Measurements from ENCODE around the gene KDM8. TPM values are rescaled to one million over a fixed set of nuclear protein-coding genes. Genes with fewer than 3 reads are reported as not detected.
A peak's percentile ranks its signal among the peaks of the same experiment; 100 is the strongest.

Gene KDM8
- total RNA-seq, 1 experiment from 2014 or later: 7.9 TPM

- peaks cover 4% of the 10 kb centered on the region for H3K36me3 ChIP-seq (ENCODE audit: control insufficient read depth, insufficient read depth, low read length)
- in situ Hi-C loops (cut with HindIII; ENCODE audit: low pct_unique_long_range_greater_than_20kb, low sequenced_read_pairs): no loop called here
- no peaks in the 10 kb centered on the region for H3K9me3 ChIP-seq (ENCODE audit: control insufficient read depth, insufficient read depth, low read depth, low read length)
- ChIA-PET CTCF (interaction anchor here (0.6 to 2.3 kb wide), 4 partner anchors 82 to 133 kb away, joined by 3 to 25 read pairs (median 8); no protein-coding TSS in a partner anchor), POLR2A (no interaction called here)
- no peak for DNase-seq (ENCODE audit: low read depth, low spot score)
- no peaks in the 10 kb centered on the region for H3K4me1 ChIP-seq (ENCODE audit: control insufficient read depth, insufficient read depth, low read length)
- intact Hi-C loops (cut with micrococcal nuclease; ENCODE audit: unreplicated experiment): loop anchor here (1.0 to 5.0 kb wide), 2 partner anchors 133 to 222 kb away; no protein-coding TSS in a partner anchor
- H3K27ac ChIP-seq (ENCODE audit: low read length): no peak overlapping the region
- peak; percentile 90 for ATAC-seq
- BruUV-seq (replicated peaks): no TSS peak
- H3K27me3 ChIP-seq (ENCODE audit: control insufficient read depth, insufficient read depth, low read length): no peaks in the 10 kb centered on the region
- TF ChIP-seq REST (IDR thresholded peaks at IDR 0.05; ENCODE audit: insufficient read depth in 1 of 2, low read depth in 2 of 2, low read length in 1 of 2) (no peak), CTCF (IDR thresholded peaks at IDR 0.05) (peak; percentile 94), POLR2AphosphoS5 (IDR thresholded peaks at IDR 0.05; ENCODE audit: low read depth, low read length) (no peak), SIN3A (IDR thresholded peaks at IDR 0.05; ENCODE audit: borderline replicate concordance, insufficient read depth, low read depth, low read length) (no peak), TCF7L2 (IDR thresholded peaks at IDR 0.05; ENCODE audit: low read depth, low read length) (no peak)
- no peak overlapping the region for H3K4me3 ChIP-seq (ENCODE audit: low read depth in 2 of 2, low read length in 2 of 2)
These were observed 32.0 kb downstream of the KDM8 start for GRCh38 chr16:27235055-27235937.

- Histone ChIP-seq H3K27me3 (ENCODE audit: control insufficient read depth, insufficient read depth, low read length) (no peaks in the 10 kb centered on the region), H3K9me3 (ENCODE audit: control insufficient read depth, insufficient read depth, low read depth, low read length) (no peaks in the 10 kb centered on the region), H3K4me3 (ENCODE audit: low read depth in 2 of 2, low read length in 2 of 2) (no peak overlapping the region), H3K4me1 (ENCODE audit: control insufficient read depth, insufficient read depth, low read length) (no peaks in the 10 kb centered on the region), H3K27ac (ENCODE audit: low read length) (no peak overlapping the region), H3K36me3 (ENCODE audit: control insufficient read depth, insufficient read depth, low read length) (peaks cover 4% of the 10 kb centered on the region)
- DNase-seq (ENCODE audit: low read depth, low spot score): no peak
- ChIA-PET POLR2A (no interaction called here), CTCF (interaction anchor here (0.9 to 2.3 kb wide), 3 partner anchors 81 to 132 kb away, joined by 3 to 25 read pairs (median 12); no protein-coding TSS in a partner anchor)
- TF ChIP-seq POLR2AphosphoS5 (IDR thresholded peaks at IDR 0.05; ENCODE audit: low read depth, low read length) (no peak), TCF7L2 (IDR thresholded peaks at IDR 0.05; ENCODE audit: low read depth, low read length) (no peak), CTCF (IDR thresholded peaks at IDR 0.05) (no peak), SIN3A (IDR thresholded peaks at IDR 0.05; ENCODE audit: borderline replicate concordance, insufficient read depth, low read depth, low read length) (no peak), REST (IDR thresholded peaks at IDR 0.05; ENCODE audit: insufficient read depth in 1 of 2, low read depth in 2 of 2, low read length in 1 of 2) (no peak)
- in situ Hi-C loops (cut with HindIII; ENCODE audit: low pct_unique_long_range_greater_than_20kb, low sequenced_read_pairs): no loop called here
- intact Hi-C loops (cut with micrococcal nuclease; ENCODE audit: unreplicated experiment): loop anchor here (1.0 to 5.0 kb wide), 2 partner anchors 132 to 221 kb away; no protein-coding TSS in a partner anchor
- no TSS peak for BruUV-seq (replicated peaks)
- no peak for ATAC-seq
These were observed 32.6 kb downstream of the KDM8 start for GRCh38 chr16:27235938-27236245.

All from Panc1 (cell line).